Activated T-helper 1 cell treated with Interleukin-2 at 50 U/mL for 16 hours (primary cell): Measurements from ENCODE around the gene OPA3.
"Not testable (repeated sequence)": the region's sequence is repeated elsewhere in the genome, so short reads cannot be mapped to it uniquely, and the experiment has no call there.

Source experiments
- DNase-seq: peaks from one replicate; pipeline ENCODE4 v3.0.0-alpha.2; 2020; ENCODE audit warnings: low read depth

OPA3 gene

DNA sequence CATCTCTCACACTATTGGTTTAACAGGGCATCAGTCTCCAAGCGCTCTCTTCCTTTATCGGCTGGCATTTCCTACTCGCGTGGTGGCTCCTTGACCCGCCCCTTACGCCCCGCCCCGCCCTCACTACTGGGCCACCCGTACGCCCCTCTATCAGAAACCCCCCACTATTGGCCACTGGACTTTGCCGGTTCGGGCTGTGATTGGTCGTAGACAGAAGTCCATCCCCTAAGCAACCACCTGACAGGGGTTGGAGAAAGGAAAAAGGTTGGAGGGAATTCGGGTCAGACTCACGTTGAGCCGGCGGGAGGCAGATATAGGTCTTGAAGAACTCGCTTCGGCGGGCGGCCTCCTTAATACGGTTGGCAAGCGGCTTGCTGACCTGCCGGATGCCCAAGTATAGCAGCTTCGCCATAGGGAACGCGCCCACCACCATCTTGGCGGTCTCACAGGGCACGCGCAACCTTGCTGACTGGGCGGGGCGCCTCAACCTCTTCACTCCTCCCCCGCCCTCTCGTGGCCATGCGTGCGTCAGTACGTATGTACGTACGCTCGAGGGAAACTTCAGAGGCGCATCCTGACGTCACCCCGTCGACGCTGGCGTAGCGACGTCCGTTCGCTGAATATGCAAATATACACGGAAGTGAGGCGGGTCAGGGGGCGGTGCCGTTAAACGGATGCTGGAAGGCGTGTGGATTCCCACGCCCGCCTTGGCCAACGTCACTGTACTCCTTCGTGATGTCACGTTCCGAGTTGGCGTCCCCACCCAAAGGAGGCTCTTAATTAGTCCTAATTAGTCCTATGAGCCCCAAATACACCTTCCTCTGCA lies at the start of gene OPA3:
TSS of gene OPA3 (minus strand) at position 471 of the 826 bp plus-strand sequence. CDS start at position 433, 38 bp downstream.
- DNase-seq = peak; percentile 96

DNA sequence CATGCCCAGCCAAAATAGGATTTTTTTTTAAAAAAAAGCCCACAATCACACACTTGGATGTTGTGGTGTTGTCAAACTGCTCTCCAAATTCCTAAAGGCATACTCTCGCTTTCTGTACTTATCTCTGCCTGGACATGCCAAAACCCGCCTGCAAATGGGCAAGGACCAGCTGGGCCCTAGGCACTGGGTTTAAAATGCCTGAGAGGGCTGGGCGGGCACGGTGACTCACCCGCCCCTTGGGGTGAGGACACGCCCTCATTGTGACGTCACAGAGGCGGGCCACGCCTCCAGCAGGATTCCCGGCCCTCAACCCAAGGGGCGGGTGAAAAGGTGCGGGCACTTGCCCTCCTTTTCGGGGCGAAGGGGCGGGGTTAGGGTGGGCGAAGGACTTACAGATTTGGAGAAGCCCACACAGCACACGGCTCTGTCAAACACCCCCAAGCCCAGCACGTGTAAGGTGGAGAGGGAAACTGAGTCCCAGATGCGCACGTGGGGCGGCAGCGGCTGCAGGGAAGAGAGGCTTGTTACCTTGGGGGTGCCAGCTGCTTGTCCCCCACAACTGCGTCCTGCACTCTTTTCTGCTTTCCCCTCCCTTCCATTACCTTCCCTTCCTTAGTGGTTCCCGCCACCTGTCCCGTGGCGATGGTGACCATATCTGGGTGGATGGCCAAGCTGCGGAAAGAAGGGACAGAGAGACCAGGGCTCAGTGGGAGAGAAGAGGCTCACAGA lies 48.0 kb upstream of the OPA3 start:
- DNase-seq = peak; percentile 9

DNA sequence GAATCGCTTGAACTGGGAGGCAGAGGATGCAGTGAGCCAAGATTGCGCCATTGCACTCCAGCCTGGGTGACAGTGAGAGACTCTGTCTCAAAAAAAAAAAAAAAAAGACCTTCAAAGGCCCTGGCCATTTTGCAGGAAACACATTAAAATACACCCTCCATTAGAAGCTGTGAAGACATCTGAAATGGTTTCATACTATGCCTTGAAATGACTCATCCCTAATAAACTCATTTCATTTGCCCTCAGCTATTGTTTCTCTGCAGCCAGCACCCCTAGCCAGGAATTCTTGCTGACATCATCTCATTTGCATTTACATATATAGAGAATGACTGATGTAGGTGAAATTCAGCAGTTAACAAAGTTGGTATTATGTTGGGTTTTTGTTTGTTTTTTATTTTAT lies 45.9 kb upstream of the OPA3 start:
- no peak for DNase-seq

DNA sequence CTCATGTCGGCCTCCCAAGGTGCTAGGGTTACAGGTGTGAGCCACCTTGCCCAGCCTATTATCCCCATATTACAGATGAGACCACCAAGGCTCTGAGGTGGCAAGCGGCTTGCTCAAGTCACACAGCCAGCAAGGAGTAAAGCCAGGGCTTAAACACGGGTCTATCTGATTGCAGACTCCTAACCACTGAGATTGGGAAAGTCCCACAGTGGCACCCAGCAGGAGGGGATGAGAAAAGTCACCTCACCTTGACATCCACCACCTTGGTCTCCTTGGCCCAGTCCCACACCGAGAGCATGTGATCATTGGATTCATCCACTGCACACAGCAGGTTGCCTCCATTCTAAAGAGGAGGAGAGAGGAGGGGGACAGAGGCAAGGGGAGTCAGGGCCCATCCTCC lies 45.1 kb upstream of the OPA3 start:
- no peak for DNase-seq

DNA sequence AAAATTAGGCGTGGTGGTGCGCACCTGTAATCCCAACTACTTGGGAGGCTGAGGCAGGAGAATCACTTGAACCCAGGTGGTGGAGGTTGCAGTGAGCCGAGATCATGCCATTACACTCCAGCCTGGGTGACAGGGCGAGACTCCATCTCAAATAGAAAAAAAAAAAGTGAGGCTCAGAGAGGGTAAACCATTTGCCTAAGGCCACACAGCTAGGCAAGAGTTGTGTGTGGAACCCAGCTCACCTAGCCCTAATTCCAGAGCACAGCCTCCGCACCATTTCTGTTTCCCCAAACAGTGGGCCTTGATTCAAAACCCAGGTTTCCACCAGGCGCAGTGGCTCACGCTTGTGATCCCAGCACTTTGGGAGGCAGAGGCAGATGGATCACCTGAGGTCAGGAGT lies 43.6 kb upstream of the OPA3 start:
- DNase-seq = not testable (repeated sequence)

DNA sequence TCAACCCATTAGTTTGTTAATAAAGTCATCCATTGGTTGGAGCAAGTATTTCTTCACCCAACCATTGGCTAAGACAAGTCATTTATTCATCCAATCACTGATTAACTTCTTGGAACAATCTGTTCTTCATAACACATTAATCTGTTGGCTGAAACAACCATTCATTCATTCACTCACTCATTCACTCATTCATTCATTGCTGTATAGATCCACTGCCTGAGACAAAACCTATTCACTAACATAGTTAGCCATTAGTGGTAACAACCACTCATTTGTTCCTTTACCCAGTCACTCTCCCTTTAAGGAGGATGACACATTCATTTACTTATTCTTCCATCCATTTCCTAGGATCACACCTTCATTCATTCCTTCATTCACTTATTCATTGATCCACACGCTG lies 39.4 kb upstream of the OPA3 start:
- no peak for DNase-seq

DNA sequence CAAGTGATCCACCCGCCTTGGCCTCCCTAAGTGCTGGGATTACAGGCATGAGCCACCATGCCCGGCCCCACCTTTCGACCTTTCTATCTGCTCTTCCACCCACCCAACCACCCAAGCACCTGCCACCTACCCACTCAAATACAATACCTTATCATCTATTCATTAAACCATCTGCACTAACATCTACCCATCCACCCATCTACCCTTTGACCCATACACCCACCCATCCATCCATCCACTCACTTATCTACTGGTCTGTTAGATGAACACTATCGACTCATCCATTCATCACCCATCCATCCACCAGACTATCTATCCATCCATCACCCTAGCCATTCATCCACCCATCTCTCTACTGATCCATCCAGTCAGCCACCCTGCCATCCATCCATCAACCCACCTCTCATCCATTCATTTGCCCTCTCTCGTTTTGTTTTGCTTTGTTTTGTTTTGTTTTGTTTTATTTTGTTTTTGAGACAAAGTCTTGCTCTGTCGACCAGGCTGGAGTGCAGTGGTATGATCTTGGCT lies 37.4 kb upstream of the OPA3 start:
- DNase-seq = no peak

DNA sequence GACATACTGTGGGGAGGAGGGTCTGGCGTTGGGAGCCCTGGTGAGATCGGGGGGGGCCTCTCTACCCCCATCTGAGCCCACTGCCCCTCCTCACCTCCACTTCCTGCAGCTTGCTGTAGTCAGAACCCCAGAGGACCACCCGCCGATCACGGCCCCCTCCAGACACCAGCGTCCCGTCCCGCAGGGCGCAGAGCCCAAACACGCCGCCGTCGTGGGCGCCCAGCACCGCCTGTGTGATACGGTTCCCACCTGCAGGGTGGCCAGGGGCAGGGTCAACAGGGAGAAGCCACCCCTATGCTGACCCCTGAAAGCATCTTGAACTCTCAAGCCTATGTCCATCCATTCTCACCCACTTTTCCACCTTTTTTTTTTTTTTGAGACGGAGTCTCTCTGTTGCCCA lies 36.8 kb upstream of the OPA3 start:
- DNase-seq = no peak

DNA sequence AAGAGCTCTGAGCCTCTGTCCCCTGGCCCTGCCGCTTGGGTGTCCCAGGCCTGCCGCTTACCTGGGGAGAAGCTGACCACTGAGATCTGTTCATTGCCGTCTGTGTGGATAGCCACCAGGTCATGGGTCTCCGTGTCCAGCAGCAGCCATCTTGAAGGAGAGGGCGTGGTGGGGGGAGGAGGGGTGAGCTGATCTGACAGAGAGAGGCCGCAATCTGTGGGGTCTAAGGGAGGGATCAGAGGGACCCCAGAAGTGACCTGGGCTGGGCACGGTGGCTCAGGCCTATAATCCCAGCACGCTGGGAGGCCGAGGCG lies 32.1 kb upstream of the OPA3 start:
- DNase-seq = no peak

DNA sequence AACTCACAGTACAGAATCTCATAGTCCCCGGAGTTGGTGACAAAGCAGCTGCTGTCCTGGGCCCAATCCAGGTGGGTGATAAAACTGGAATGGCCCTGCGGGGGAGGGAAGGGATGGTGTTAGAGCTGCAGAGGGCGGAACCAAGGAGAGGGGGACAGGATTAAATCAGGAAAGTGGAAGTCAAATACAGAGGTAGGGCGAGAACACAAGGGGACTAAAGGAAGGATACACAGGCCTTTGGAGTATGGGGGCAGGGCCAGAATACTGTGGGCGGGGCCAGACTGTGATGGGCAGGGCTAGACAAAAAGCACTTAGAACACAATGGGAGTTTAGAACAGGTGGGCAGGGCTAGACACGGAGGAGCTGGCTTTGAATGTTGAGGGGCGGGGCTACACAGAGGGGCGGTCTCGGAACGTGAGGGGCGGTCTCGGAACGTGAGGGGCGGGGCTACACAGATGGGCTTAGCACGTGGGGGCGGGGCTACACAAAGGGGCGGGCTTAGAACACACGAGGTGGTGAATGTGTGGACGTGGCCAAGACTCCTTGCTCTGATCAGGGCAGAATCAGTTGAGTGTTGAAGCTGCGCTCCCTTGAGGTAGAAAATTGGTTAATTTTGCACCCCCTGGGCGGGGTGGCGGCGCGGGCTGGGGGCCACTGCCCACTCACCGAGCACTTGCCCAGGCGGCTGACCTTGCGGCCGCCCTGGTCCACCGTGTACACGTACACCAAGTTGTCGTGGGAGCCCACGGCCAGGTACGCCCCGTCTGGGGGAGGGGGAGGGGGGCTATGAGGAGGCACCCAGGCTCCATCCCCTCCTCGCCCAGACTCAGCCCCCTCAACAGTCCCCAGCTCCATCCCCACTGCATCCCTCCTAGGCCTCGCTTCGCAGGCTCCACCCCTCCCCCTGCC lies 31.4 kb upstream of the OPA3 start:
- DNase-seq = peak; percentile 44

DNA sequence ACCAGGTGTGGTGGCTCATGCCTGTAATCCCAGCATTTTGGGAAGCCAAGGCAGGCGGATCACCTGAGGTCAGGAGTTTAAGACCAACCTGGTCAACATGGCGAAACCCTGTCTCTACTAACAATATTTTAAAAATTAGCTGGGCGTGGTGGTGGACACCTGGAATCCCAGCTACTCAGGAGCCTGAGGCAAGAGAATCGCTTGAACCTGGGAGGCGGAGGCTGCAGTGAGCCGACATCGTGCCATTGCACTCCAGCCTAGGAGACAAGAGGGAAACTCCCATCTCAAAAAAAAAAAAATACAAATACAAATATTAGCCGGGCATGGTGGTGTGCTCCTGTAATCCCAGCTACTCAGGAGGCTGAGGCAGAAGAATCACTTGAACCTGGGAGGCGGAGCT lies 30.5 kb upstream of the OPA3 start:
- not testable (repeated sequence) for DNase-seq

DNA sequence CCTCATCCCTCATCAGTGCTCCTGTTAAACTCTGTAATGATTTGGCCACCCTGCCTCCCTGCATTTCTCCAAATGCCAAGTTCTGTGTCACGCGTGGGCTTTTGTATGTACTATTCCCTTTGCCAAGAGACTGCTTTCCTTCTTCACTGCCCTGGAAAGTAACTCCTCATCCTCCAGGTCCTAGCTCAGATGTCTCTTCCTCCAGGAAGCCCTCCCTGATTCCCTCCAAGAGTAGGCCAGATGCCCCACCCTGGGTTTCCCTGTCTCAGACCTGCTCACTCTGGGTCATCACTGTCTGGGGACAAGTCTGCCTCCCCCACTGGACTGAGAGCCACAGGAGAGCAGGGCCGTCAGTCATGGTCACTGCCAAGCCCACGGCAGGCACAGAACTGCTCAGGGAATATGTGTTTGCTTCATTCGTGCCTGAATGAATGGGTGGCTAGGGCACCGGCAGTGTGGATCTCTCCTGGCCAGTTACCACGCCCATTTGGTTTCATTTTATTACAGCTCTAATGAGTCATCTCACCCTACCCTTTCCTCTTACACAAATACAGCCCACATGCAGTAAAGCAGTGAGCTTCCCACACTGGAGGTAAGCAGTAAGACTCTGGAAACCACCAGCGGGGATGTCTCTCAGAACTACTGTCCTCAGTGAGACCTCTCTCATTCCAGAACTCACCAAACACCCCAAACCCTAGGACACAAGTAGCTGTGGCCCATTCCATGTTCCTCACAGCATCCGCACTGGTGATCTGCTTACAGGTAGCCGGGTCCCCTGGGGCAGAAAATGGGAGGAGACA lies 29.5 kb upstream of the OPA3 start:
- no peak for DNase-seq

DNA sequence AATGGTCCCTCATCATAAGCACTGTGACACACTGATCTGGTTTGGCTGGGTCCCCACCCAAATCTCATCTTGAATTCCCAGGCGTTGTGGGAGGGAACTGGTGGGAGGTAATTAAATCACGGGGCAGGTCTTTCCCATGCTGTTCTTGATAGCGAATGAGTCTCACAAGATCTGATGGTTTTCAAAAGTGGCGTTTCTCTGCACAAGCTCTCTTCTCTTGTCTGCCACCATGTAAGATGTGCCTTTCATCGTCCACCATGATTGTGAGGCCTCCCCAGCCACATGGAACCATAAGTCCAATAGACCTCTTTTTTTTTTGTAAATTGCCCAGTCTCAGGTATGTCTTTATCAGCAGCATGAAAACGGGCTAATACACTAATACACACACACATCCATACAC lies 24.3 kb upstream of the OPA3 start:
- DNase-seq = no peak

DNA sequence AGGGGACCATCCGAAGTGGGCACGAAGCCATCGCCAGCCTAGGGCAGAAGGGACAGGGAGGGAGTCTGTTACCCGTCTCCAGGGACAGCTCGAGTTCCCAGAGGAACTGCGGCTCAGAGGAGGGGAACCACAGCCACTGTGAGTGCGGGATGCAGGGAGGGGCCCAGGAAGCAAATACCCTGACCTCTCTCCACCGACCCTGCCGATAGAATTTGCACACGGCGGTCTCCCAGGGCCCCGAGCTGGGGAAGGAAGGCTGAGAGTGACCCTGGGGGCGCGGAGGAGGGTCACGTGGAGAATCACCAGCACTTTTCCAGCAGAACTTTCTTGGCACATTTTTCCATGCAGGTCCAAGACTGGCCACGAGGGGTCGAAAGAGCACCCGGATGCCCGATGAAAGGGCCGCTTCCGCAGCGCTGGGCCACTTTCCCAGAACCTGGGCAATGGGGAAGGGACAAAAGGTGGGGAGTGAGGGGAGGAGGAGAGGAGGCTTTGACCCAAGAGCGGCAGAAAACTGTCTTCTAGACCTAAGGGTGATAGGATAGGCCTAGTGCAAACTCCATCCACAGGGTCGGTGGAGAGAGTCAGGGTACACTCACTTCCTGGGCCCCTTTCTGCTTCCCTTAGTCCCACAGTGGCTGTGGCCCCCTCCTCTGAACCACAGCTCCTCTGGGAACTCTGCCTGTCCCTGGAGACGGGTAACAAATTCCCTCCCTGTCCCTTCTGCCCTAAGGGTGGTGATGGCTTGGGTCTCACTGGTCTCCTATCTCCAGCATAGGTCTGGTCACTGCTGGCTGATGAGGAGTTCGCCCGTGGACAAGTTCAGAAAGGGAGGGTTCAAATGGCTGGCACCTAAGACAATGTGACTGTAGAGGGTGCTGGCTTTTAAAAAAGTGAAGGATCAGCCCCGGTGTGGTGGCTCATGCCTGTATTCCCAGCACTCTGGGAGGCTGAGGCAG lies 22.7 kb upstream of the OPA3 start:
- peak; percentile 9 for DNase-seq

DNA sequence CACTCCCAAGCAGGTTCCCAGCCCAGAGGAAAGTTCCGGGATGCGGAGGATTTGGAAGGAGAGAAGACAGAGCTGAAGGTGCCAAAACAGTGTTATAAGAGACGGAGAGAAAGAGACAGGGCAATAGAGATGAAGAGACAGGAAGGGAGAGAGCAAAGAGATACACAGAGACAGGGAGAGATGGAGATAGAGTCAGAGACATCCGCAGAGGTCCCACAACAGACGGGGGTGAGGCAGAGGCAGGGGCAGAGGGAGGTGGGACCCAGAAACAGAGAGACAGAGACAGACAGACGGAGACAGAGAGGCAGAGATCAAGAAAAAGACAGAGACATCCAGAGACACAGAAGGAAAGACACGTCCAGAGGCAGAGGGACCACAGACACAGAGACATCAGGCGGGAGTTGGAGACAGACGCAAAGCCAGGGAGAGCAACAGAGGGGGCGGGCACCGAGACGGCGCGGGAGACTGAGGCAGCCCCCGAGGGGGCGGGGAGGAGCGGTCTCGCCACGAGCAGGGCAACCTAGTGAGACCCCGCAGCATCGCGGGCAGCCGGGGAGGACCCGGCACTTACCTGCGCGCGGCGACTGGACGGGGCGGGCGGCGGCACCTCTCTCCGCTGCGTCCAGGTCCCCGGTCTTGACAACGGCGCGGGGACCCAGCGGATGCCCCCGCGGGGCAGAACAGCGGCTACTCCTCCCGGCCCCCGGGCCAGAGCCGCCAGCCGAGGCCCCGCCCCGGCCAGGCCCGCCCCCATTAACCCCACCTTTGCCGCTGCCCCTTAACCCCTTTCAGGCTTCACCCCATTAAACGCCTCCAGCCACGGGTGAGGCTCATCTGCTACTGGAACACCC lies 17.1 kb upstream of the OPA3 start, which contains the start of gene GPR4:
TSS of gene GPR4 (minus strand) at position 689 of the 851 bp plus-strand sequence. CDS start 10,346 bp downstream, outside the sequence.
- DNase-seq = no peak

DNA sequence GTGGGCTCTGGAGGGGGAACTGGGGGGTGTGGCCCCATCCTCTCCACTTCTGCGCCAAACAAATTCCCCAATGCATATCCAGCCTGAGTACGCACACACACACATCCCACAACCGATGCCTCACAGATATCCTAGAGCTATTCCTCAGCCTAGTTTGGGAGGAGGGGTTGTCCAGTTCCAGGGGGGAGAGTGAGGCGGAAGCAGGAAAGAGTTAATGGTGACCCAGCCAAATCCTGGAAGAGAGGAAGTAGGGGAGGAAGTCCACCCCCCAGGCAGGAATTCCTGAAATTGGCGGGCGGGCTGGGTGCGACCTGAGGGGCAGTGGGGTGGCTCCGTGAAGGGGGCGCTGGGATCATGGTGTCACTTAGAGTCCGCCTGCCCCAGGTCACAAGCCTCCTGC lies 16.5 kb upstream of the OPA3 start:
- no peak for DNase-seq

DNA sequence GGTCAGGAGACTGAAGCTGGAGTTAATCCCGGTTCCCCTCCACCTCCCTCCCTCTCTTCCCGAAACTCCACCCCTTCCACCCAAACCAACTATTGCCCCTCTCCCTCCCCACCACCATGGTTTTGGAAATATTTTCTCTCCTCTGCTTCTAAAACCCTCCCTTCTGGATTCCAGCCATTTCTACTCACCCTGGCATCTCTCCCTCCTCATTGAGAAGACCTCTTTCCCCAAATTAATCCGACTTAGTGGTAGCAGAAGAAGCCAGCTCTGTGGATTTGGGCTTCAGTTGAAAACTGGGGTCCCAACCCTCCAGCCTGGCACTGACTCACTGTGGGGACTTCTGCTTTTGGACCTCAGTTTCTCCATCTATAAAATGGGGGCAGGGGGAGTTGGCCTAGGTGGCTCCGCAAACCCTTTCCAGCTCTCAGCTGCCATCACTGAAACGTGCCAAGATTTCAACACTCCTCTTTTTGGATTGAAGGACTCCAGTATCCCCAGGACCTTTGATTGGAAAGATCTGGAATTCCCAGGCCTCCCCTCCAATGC lies 15.8 kb upstream of the OPA3 start:
- no peak for DNase-seq

DNA sequence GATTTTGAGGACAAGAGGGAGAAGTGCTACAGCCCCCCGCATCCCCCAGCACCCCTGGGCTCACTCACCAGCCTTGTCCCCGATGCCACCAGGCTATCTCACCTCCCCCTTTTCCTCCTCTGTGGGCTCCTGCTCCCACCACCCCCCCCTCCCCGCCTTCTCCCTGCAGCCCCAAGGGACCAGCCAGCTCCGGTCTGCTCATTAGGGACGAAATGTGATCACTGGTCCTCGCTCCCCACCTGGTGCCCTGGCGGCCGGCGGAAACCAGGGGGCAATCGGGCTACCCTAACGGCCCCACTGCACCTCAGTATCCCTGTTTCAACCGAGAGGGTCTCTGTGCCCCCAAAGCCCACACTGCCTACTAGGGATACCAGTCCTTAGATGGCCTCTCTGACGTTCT lies 14.7 kb upstream of the OPA3 start:
- no peak for DNase-seq
